ENCODE measurements around the gene ACO2. TPM values are rescaled to one million over a fixed set of nuclear protein-coding genes. Genes with fewer than 3 reads are reported as not detected.

The ACO2 gene
- total and polyA plus RNA-seq, 2 of the 13 experiments (the other 11 are each of a cell fraction or from before 2014, with no cell fraction given), result 19.2 to 45.6 TPM

DNA sequence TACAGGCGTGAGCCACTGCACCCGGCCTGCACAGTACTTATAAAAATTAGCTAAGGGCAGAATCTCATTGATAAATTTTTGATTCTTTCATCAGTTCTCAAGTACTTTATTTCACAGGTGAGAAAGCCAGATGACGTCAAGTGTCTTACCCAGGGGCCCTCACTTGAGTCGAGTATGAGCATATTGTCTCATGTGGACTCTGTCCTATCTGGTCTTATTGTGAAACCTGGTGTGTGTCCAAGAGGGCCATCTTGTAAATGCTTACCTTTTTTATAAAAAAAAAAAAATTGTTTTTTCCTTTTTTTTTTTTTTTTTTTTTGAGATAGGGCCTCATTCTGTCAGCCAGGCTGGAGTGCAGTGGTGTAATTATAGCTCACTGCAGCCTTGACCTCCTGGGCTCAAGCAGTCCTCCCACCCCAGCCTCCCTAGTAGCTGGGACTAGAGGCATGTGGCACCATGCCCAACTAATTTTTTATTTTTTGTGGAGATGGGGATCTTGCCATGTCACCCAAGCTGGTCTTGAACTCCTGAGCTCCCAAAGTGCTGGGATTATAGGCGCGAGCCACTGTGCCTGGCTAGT, 6.0 kb downstream of the ACO2 start:
- TF ChIP-seq NR2F6 (IDR thresholded peaks at IDR 0.05) (no peak), NR2F6 (CRISPR knock-in tag; IDR thresholded peaks at IDR 0.05) (0 out of 2 replicates have a peak, but pooled peaks have one; percentile 5), ZNF263 (CRISPR knock-in tag; IDR thresholded peaks at IDR 0.05) (peak; percentile 51; the same call in 1 of the 2 replicates), SOX5 (CRISPR knock-in tag; IDR thresholded peaks at IDR 0.05; ENCODE audit: borderline replicate concordance) (no peak), HNF4G (IDR thresholded peaks at IDR 0.05; ENCODE audit: borderline replicate concordance, low read depth, low read length) (peak; percentile 19; the same call in 1 of the 2 replicates), HNF4G (CRISPR knock-in tag; IDR thresholded peaks at IDR 0.05; ENCODE audit: borderline replicate concordance, low read depth) (no peak), ZNF770 (CRISPR knock-in tag; IDR thresholded peaks at IDR 0.05) (peak; percentile 92), CEBPB (IDR thresholded peaks at IDR 0.05; ENCODE audit: borderline replicate concordance, low read depth, low read length) (peak; percentile 44), HNF4A (CRISPR knock-in tag; IDR thresholded peaks at IDR 0.05) (peak; percentile 27; the same call in 1 of the 2 replicates), ELK4 (CRISPR knock-in tag; IDR thresholded peaks at IDR 0.05; ENCODE audit: borderline replicate concordance) (no peak), NCOA2 (CRISPR knock-in tag; IDR thresholded peaks at IDR 0.05) (no peak)
- TF ChIP-seq, protein P1, sequence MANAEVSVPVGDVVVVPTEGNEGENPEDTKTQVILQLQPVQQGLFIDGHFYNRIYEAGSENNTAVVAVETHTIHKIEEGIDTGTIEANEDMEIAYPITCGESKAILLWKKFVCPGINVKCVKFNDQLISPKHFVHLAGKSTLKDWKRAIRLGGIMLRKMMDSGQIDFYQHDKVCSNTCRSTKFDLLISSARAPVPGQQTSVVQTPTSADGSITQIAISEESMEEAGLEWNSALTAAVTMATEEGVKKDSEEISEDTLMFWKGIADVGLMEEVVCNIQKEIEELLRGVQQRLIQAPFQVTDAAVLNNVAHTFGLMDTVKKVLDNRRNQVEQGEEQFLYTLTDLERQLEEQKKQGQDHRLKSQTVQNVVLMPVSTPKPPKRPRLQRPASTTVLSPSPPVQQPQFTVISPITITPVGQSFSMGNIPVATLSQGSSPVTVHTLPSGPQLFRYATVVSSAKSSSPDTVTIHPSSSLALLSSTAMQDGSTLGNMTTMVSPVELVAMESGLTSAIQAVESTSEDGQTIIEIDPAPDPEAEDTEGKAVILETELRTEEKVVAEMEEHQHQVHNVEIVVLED (CRISPR knock-in tag; IDR thresholded peaks at IDR 0.05; ENCODE audit: borderline replicate concordance), result no peak
- H3K36me3 ChIP-seq (replicated peaks in 1 of 2; ENCODE audit: control insufficient read depth in 1 of 2, insufficient read depth in 2 of 2, low read length in 2 of 2), result peaks cover 4 to 11% of the 10 kb centered on the region in 2 experiments; a peak in 3 of 5 replicates
- DNase-seq (ENCODE audit: low spot score) (peak; percentile 18), ATAC-seq (0 out of 3 replicates have a peak, but pooled peaks have one; percentile 35), FAIRE-seq (no peak)
- H3K4me1 ChIP-seq (ENCODE audit: insufficient read depth, low read length), result peaks cover 48% of the 10 kb centered on the region
- BruUV-seq (replicated peaks), result no TSS peak
- H3K4me2 ChIP-seq (ENCODE audit: low read depth, low read length), result peak overlapping the region; percentile 29; the same call in 1 of the 2 replicates
- ChIA-PET CTCF (ENCODE audit: low intra/inter-chr PET ratio, low total read pairs) (no interaction called here), POLR2A (interaction anchor here (0.7 to 1.5 kb wide), 3 partner anchors 19 to 28 kb away, joined by 3 to 7 read pairs (median 4); partner anchors contain the start of gene TOB2)
- H3K4me3 ChIP-seq (replicated peaks in 1 of 3; ENCODE audit: insufficient read depth in 1 of 3, low read depth in 2 of 3, low read length in 3 of 3), result no peak overlapping the region
- WGBS (ENCODE audit: low lambda C conversion rate), result 80% methylated on average over 6 of the region's 6 CpGs
- H3K27ac ChIP-seq (ENCODE audit: extremely low read length, insufficient read depth, low read length), result peak overlapping the region; percentile 30
- no peak overlapping the region for H2AFZ ChIP-seq (ENCODE audit: low read length)
- in situ Hi-C loops (cut with HindIII; ENCODE audit: extremely low pct_ligation_motif_present, low pct_unique_long_range_greater_than_20kb) (no loop called here), intact Hi-C loops (cut with micrococcal nuclease; ENCODE audit: unreplicated experiment) (no loop called here)
- H3K9ac ChIP-seq (ENCODE audit: insufficient read depth, low read depth, low read length), result no peak overlapping the region
- peaks cover 81% of the 10 kb centered on the region for H3K79me2 ChIP-seq (ENCODE audit: insufficient read depth, low read length)
- H4K20me1 ChIP-seq (ENCODE audit: insufficient read depth, low read length), result 0 out of 2 replicates have a peak, but pooled peaks cover 2% of the 10 kb centered on the region
- no peaks in the 10 kb centered on the region for H3K9me3 ChIP-seq (ENCODE audit: low read length)
- H3K27me3 ChIP-seq (ENCODE audit: control insufficient read depth in 1 of 2, insufficient read depth in 2 of 2, low read length in 2 of 2), result no peaks in the 10 kb centered on the region

Measured in HepG2 (cell line).